ENCODE results near the gene NFATC2. TPM values are rescaled to one million over a fixed set of nuclear protein-coding genes. Genes with fewer than 3 reads are reported as not detected.

Gene NFATC2
- total RNA-seq, 6 experiments from 2014 or later: 3.9 to 7.1 (median 4.7) TPM

DNA sequence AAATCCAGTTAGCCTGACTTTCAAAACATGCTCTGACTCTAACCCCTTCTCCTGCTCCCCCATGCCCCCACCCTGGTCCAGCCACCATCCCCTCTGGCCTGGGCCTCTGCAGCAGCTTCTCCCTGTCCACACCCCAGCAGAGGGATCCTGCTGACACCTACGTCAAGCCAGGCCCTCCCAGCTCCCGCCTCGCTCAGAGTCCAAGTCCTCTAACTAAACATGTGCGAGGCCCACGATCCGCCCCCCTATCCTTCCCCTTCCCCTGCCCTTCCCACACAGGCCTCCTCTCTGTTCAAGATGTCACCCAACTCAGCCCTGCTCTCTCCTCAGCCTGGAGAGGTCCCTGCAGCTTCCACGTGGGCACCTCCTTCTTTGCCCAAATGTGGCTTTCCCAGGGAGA is 33.7 kb downstream of the NFATC2 start:
- intact Hi-C loops (cut with DNase I): no loop called here
- DNase-seq: no peak
- Histone ChIP-seq H3K27me3 (no peaks in the 10 kb centered on the region), H3K36me3 (no peaks in the 10 kb centered on the region), H3K9me3 (no peaks in the 10 kb centered on the region), H3K4me3 (no peak overlapping the region), H3K27ac (no peak overlapping the region), H3K4me1 (no peaks in the 10 kb centered on the region)
- TF ChIP-seq, protein P1, sequence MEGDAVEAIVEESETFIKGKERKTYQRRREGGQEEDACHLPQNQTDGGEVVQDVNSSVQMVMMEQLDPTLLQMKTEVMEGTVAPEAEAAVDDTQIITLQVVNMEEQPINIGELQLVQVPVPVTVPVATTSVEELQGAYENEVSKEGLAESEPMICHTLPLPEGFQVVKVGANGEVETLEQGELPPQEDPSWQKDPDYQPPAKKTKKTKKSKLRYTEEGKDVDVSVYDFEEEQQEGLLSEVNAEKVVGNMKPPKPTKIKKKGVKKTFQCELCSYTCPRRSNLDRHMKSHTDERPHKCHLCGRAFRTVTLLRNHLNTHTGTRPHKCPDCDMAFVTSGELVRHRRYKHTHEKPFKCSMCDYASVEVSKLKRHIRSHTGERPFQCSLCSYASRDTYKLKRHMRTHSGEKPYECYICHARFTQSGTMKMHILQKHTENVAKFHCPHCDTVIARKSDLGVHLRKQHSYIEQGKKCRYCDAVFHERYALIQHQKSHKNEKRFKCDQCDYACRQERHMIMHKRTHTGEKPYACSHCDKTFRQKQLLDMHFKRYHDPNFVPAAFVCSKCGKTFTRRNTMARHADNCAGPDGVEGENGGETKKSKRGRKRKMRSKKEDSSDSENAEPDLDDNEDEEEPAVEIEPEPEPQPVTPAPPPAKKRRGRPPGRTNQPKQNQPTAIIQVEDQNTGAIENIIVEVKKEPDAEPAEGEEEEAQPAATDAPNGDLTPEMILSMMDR (IDR thresholded peaks at IDR 0.05): no peak
- TF ChIP-seq POLR2A (IDR thresholded peaks at IDR 0.05): no peak
- ATAC-seq: no peak
- 91% methylated on average over 1 of the region's 7 CpGs for WGBS (ENCODE audit: insufficient coverage, low coverage, low lambda C conversion rate, missing lambda C conversion rate)

- H3K4me1 ChIP-seq: no peaks in the 10 kb centered on the region
- H3K27me3 ChIP-seq: no peaks in the 10 kb centered on the region
- no peak for DNase-seq
- intact Hi-C loops (cut with DNase I): no loop called here
- no peak overlapping the region for H3K4me3 ChIP-seq
- no peak overlapping the region for H3K27ac ChIP-seq
- no peaks in the 10 kb centered on the region for H3K36me3 ChIP-seq
- peak in 1 of 4 donors; percentile 21 for ATAC-seq
- 94% methylated on average over 13 of the region's 17 CpGs for WGBS (ENCODE audit: insufficient coverage, low coverage, low lambda C conversion rate, missing lambda C conversion rate)
- no peak for TF ChIP-seq POLR2A (IDR thresholded peaks at IDR 0.05)
- no peaks in the 10 kb centered on the region for H3K9me3 ChIP-seq
These were observed 34.4 kb downstream of the NFATC2 start for GRCh38 chr20:51508158-51508557.

GRCh38 chr20:51507216-51508036 is 35.1 kb downstream of the NFATC2 start:
- TF ChIP-seq POLR2A (IDR thresholded peaks at IDR 0.05): no peak
- TF ChIP-seq, protein P1 (IDR thresholded peaks at IDR 0.05): no peak
- H3K9me3 ChIP-seq: no peaks in the 10 kb centered on the region
- H3K4me3 ChIP-seq: no peak overlapping the region
- H3K27ac ChIP-seq: no peak overlapping the region
- ATAC-seq (no peak), DNase-seq (no peak)
- H3K36me3 ChIP-seq: no peaks in the 10 kb centered on the region
- H3K27me3 ChIP-seq: no peaks in the 10 kb centered on the region
- 82% methylated on average over 11 of the region's 19 CpGs for WGBS (ENCODE audit: insufficient coverage, low coverage, low lambda C conversion rate, missing lambda C conversion rate)
- intact Hi-C loops (cut with DNase I): no loop called here
- H3K4me1 ChIP-seq: no peaks in the 10 kb centered on the region

GRCh38 chr20:51506527-51507215 is 35.8 kb downstream of the NFATC2 start:
- Histone ChIP-seq H3K4me3 (no peak overlapping the region), H3K4me1 (no peaks in the 10 kb centered on the region), H3K27ac (no peak overlapping the region), H3K36me3 (no peaks in the 10 kb centered on the region), H3K9me3 (no peaks in the 10 kb centered on the region), H3K27me3 (no peaks in the 10 kb centered on the region)
- ATAC-seq (no peak), DNase-seq (no peak)
- WGBS (ENCODE audit: insufficient coverage, low coverage, low lambda C conversion rate, missing lambda C conversion rate): 87% methylated on average over 3 of the region's 18 CpGs
- intact Hi-C loops (cut with DNase I): no loop called here
- no peak for TF ChIP-seq POLR2A (IDR thresholded peaks at IDR 0.05)
- TF ChIP-seq, protein P1 (IDR thresholded peaks at IDR 0.05): no peak

DNA sequence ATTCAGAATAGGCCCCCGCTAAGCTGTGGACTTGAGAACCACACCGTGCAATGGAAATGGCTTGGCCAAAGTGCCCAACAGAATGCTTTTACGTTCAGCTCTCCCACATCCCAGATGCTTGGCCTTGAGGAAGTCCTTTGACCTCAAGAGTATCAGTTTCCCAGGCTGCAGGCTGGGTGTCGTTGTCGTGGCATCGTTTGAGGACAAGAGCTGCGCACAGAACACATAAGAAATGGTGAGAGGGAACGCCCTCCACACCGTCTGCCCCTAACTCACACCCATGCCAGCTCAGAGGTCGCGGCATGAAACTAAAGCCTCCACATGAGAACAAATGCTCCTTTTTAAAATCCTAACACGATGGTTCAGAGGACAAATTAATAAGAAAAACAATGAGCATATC is 37.0 kb downstream of the NFATC2 start:
- Histone ChIP-seq H3K27me3 (no peaks in the 10 kb centered on the region), H3K27ac (no peak overlapping the region), H3K4me1 (no peaks in the 10 kb centered on the region), H3K4me3 (no peak overlapping the region), H3K36me3 (no peaks in the 10 kb centered on the region), H3K9me3 (no peaks in the 10 kb centered on the region)
- intact Hi-C loops (cut with DNase I): no loop called here
- no peak for ATAC-seq
- DNase-seq: no peak
- TF ChIP-seq POLR2A (IDR thresholded peaks at IDR 0.05): no peak
- TF ChIP-seq, protein P1 (IDR thresholded peaks at IDR 0.05): no peak
- 80% methylated on average over 12 of the region's 12 CpGs for WGBS (ENCODE audit: insufficient coverage, low coverage, low lambda C conversion rate, missing lambda C conversion rate)
